HG03460 (cell line): Measurements from ENCODE around the gene ZMYND8.

Source experiments
- ATAC-seq: cut with Tn5 transposase; IDR thresholded peaks from one replicate; pipeline ENCODE4 v1.9.1; 2021; ENCODE audit not compliant: unreplicated experiment

ZMYND8 gene

GRCh38 chr20:47233333-47234188 is 122.9 kb downstream of the ZMYND8 start:
- ATAC-seq, result no peak

- no peak for ATAC-seq
Observed at GRCh38 chr20:47232518-47232917, 124.0 kb downstream of the ZMYND8 start.

- ATAC-seq, result no peak
Observed at GRCh38 chr20:47231382-47232039, 125.0 kb downstream of the ZMYND8 start.

GRCh38 chr20:47230811-47231256 is 125.7 kb downstream of the ZMYND8 start:
- ATAC-seq, result no peak

GRCh38 chr20:47228654-47229053 is 127.8 kb downstream of the ZMYND8 start:
- no peak for ATAC-seq

- ATAC-seq, result no peak
Observed at GRCh38 chr20:47227576-47227975, 128.9 kb downstream of the ZMYND8 start.

- no peak for ATAC-seq
Observed at GRCh38 chr20:47227119-47227518, 129.4 kb downstream of the ZMYND8 start.

GRCh38 chr20:47225458-47225857 is 131.0 kb downstream of the ZMYND8 start:
- no peak for ATAC-seq

- no peak for ATAC-seq
Observed at GRCh38 chr20:47224857-47225256, 131.6 kb downstream of the ZMYND8 start.

GRCh38 chr20:47224300-47224791 is 132.2 kb downstream of the ZMYND8 start:
- no peak for ATAC-seq

GRCh38 chr20:47223896-47224295 is 132.6 kb downstream of the ZMYND8 start:
- ATAC-seq, result no peak

GRCh38 chr20:47222468-47223119 is 133.9 kb downstream of the ZMYND8 start:
- ATAC-seq, result no peak

- no peak for ATAC-seq
Observed at GRCh38 chr20:47221036-47221625, 135.4 kb downstream of the ZMYND8 start.

- no peak for ATAC-seq
Observed at GRCh38 chr20:47220161-47220582, 136.3 kb downstream of the ZMYND8 start.

GRCh38 chr20:47217482-47218446 is 138.7 kb downstream of the ZMYND8 start:
- ATAC-seq, result no peak

GRCh38 chr20:47216819-47217410 is 139.6 kb downstream of the ZMYND8 start:
- ATAC-seq, result no peak

- ATAC-seq, result no peak
Observed at GRCh38 chr20:47215653-47216397, 140.7 kb downstream of the ZMYND8 start.

- no peak for ATAC-seq
Observed at GRCh38 chr20:47213966-47214365, 142.5 kb downstream of the ZMYND8 start.
